Smooth muscle cell (in vitro differentiated cells): ENCODE measurements around the gene PARG. TPM values are rescaled to one million over a fixed set of nuclear protein-coding genes. Genes with fewer than 3 reads are reported as not detected.
"Not testable (repeated sequence)": the region's sequence is repeated elsewhere in the genome, so short reads cannot be mapped to it uniquely, and the experiment has no call there.

ENCODE experiments used
- DNase-seq: peaks from one replicate; lab custom pipeline; 2025; ENCODE audit not compliant: unreplicated experiment; lab: John Stamatoyannopoulos, UW
- H2AFZ ChIP-seq: fragments of 200-600 bp; sonication (generic); 2 replicates; pipeline ENCODE4 v1.6.0; 2016; ENCODE audit warnings: antibody characterized with exemption, low read depth, mild to moderate bottlenecking
- H3F3A ChIP-seq: fragments of 200-600 bp; sonication (generic); 2 replicates; pipeline ENCODE4 v1.6.0; 2017; ENCODE audit warnings: antibody characterized with exemption, low read depth
- H3K27ac ChIP-seq: fragments of 200-600 bp; sonication (generic); 2 replicates; pipeline ENCODE4 v1.5.1; 2016; ENCODE audit warnings: low read depth, mild to moderate bottlenecking
- H3K27me3 ChIP-seq: fragments of 200-600 bp; sonication (generic); 2 replicates; pipeline ENCODE4 v1.6.1; 2016; ENCODE audit warnings: low read depth, mild to moderate bottlenecking
- H3K36me3 ChIP-seq: fragments of 200-600 bp; sonication (generic); 2 replicates; pipeline ENCODE4 v1.5.1; 2016; ENCODE audit warnings: low read depth
- H3K4me1 ChIP-seq: fragments of 200-600 bp; sonication (generic); 2 replicates; pipeline ENCODE4 v1.5.1; 2016; ENCODE audit warnings: low read depth
- H3K4me2 ChIP-seq: fragments of 200-600 bp; sonication (generic); 2 replicates; pipeline ENCODE4 v1.6.0; 2016; ENCODE audit warnings: mild to moderate bottlenecking
- H3K4me3 ChIP-seq: fragments of 200-600 bp; sonication (generic); 2 replicates; pipeline ENCODE4 v1.5.1; 2016; ENCODE audit warnings: mild to moderate bottlenecking
- H3K79me2 ChIP-seq: fragments of 200-600 bp; sonication (generic); 2 replicates; pipeline ENCODE4 v1.6.0; 2016; ENCODE audit warnings: low read depth, mild to moderate bottlenecking
- H3K9ac ChIP-seq: fragments of 200-600 bp; sonication (generic); 2 replicates; pipeline ENCODE4 v1.6.0; 2016; ENCODE audit warnings: low read depth
- H3K9me3 ChIP-seq: fragments of 200-600 bp; sonication (generic); replicated peaks from 2 replicates; pipeline ENCODE4 v1.5.1; 2016; ENCODE audit warnings: low read depth
- H4K20me1 ChIP-seq: fragments of 200-600 bp; sonication (generic); 2 replicates; pipeline ENCODE4 v1.6.0; 2016; ENCODE audit warnings: low read depth
- WGBS: methylation state at CpG from one replicate; pipeline ENCODE4 v1.1.7; 2016; ENCODE audit warnings: low lambda C conversion rate; 5-methylcytosine and 5-hydroxymethylcytosine counted together
- polyA plus RNA-seq: library from polyadenylated mRNA; unstranded; fragments of >200 nt; fragmentation: Nextera tagmentation; extraction: Ambion mirVana; gene quantifications from 2 replicates; pipeline ENCODE4 v1.2.1, GENCODE V29; 2016
- total RNA-seq: library from RNA; depleted of rRNA; stranded (reverse); fragments of >200 nt; gene quantifications from 2 replicates; pipeline ENCODE4 v1.2.3, GENCODE V29; 2014

The PARG gene
- total and polyA plus RNA-seq, 2 experiments from 2014 or later, result 11.8 to 25.4 TPM

DNA sequence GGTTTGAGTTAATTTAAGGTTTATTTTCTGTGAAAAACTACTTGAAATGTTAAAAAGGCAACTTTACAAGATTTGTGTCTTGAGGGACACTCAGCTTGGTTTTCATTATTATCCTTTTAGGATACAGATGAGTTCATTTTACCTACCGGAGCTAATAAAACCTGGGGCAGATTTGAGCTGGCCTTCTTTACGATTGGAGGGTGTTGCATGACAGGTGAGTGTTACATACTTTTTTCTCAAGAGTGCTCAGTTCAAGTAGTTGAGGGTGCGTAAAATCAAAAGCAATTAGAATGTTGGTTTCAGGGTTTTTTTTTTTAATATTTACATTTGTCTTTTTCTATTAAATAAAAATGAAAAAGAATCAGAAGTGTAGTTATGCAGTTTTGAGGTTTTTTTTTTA lies 10.2 kb upstream of the PARG start:
- not testable (repeated sequence) for H3F3A ChIP-seq, H3K27me3 ChIP-seq, DNase-seq, H3K4me2 ChIP-seq, H4K20me1 ChIP-seq, H2AFZ ChIP-seq, H3K4me3 ChIP-seq, H3K4me1 ChIP-seq, H3K36me3 ChIP-seq, H3K9ac ChIP-seq, H3K27ac ChIP-seq, H3K9me3 ChIP-seq
- peaks cover 12% of the 10 kb centered on the region for H3K79me2 ChIP-seq
- WGBS, result 100% methylated on average over 3 of the region's 3 CpGs

DNA sequence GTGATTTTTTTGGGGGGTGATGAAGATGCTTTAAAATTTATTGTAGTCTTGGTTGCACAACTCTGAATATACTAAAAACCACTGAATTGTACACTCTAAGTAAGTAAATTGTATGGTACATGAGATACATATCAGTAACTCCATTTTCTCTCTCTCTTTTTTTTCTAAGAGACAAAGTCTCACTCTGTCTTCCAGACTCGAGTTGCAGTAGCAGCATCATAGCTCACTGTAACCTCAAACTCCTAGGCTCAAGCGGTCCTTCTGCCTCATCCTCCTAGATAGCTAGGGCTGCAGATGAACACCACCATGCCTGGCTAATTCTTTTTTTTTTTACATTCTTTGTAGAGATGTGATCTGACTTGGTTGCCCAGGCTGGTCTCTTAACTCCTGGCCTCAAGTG lies 6.9 kb upstream of the PARG start:
- not testable (repeated sequence) for DNase-seq, H3K4me3 ChIP-seq, H3K36me3 ChIP-seq, H3K27ac ChIP-seq, H3F3A ChIP-seq, H3K9ac ChIP-seq, H3K9me3 ChIP-seq, H4K20me1 ChIP-seq, H3K4me2 ChIP-seq, H3K4me1 ChIP-seq, H3K27me3 ChIP-seq, H2AFZ ChIP-seq
- 98% methylated on average over 2 of the region's 2 CpGs for WGBS
- H3K79me2 ChIP-seq, result peaks cover 31% of the 10 kb centered on the region

DNA sequence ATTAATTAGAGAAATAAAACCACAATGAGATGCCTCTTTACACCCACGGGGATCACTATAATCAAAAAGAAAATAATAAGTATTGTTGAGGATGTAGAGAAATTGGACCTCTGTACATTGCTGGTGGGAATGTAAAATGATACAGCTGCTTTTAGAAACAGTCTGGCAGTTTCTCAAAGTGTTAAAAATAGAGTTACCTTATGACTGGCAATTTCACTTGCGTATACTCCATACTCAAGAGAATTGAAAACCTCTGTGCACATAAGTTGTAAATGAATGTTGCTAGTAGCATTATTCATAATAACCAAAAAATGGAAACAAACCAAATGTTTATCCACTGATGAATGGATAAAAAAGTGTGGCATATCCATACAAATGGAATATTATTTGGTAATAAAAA lies 6.3 kb upstream of the PARG start:
- not testable (repeated sequence) for H4K20me1 ChIP-seq, H3K27me3 ChIP-seq, H3K9ac ChIP-seq, H2AFZ ChIP-seq, H3K9me3 ChIP-seq, H3K4me1 ChIP-seq, H3K4me3 ChIP-seq, H3F3A ChIP-seq, H3K27ac ChIP-seq, DNase-seq, H3K4me2 ChIP-seq, H3K36me3 ChIP-seq
- peaks cover 36% of the 10 kb centered on the region for H3K79me2 ChIP-seq
- 90% methylated on average over 1 of the region's 2 CpGs for WGBS

DNA sequence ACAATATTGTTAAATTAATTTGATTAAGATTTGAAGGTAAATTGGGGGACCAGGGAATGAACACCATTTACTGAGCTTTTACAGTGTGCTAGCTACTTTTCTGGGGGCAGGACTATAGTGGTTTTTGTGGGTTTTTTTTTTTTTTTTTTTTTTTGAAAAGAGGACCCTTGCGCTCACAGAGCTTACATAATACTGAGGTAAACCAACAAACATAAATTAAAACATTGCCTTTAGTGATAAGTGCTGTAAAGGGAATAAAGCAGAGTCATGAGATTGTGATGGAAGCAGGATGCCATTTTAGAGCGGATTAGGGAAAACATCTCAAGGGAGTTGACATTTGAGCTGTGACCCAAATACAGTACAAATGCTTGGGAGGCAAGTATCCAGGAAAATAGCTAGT lies 1.8 kb upstream of the PARG start:
- not testable (repeated sequence) for H2AFZ ChIP-seq, H3F3A ChIP-seq, H4K20me1 ChIP-seq, H3K36me3 ChIP-seq, H3K9me3 ChIP-seq, H3K4me3 ChIP-seq, H3K9ac ChIP-seq, H3K27me3 ChIP-seq, DNase-seq, H3K4me1 ChIP-seq, H3K27ac ChIP-seq, H3K4me2 ChIP-seq
- 97% methylated on average over 2 of the region's 2 CpGs for WGBS
- peaks cover 63% of the 10 kb centered on the region for H3K79me2 ChIP-seq

DNA sequence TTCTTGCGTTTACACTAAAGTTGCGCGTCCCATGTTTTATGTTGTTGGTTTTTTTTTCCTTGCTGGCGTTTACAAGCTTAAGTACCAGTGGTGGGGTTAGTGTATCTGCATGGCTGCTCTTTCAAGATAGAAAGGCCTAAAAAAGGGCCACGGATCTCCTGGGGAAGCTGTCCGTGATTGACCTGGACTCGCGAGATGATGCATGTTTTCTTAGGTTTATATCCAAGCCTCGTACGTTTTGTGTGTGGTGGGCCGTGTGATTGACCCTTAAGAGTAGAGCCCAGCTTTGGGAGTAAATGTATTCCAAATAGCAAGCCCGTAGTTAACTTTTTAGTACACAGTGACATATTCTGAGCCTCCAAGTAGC lies 495 bp upstream of the PARG start:
- 2% methylated on average over 12 of the region's 12 CpGs for WGBS
- H3K9me3 ChIP-seq, H4K20me1 ChIP-seq, H3F3A ChIP-seq, H3K36me3 ChIP-seq, H3K4me1 ChIP-seq, DNase-seq, H3K27me3 ChIP-seq: not testable (repeated sequence)
- Histone ChIP-seq H3K27ac (peak overlapping the region; percentile 67), H3K4me2 (peak overlapping the region; percentile 90), H2AFZ (peak overlapping the region; percentile 81), H3K79me2 (peaks cover 65% of the 10 kb centered on the region), H3K4me3 (peak overlapping the region; percentile 69), H3K9ac (peak overlapping the region; percentile 87)

DNA sequence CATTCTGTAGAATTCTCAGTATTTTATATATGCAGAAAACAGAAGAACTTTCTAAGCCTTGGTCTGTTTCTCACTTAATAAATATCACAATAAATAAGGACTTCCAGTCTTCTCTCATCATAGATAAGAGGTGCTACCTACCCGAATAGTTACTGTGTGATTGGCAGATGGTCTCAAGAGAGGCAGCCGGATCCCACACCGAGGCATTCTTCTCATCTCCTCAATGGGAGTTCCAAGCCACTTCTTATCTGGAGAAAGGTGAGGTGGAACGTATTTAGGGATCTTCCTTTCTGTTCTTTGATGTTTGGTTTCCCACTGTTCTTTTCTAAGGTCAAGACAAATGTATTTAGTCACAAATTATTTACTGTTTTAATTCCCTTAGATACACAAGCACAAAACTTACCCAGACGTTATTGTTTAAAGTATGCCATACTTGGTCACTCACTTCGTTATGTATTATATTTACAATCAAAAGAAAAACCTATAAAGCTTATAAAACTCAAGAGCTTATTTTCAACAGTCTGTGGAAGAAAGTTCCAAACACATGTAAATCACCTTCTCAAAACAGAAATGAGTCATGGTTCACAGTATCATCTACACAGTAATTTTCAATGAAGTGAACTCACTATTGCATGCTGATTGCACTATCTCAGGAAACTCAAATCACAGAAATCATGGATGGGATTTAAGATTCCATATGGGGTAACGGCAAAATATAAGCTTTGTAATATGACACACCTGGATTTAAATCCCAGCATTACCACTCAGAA lies 9.7 kb downstream of the PARG start:
- H3F3A ChIP-seq, H3K4me1 ChIP-seq, H3K36me3 ChIP-seq, H3K4me2 ChIP-seq, H3K9me3 ChIP-seq, H2AFZ ChIP-seq, H4K20me1 ChIP-seq, H3K79me2 ChIP-seq, H3K27me3 ChIP-seq, DNase-seq, H3K4me3 ChIP-seq, H3K9ac ChIP-seq: not testable (repeated sequence)
- H3K27ac ChIP-seq, result peak overlapping the region; percentile 42
- 70% methylated on average over 7 of the region's 7 CpGs for WGBS

DNA sequence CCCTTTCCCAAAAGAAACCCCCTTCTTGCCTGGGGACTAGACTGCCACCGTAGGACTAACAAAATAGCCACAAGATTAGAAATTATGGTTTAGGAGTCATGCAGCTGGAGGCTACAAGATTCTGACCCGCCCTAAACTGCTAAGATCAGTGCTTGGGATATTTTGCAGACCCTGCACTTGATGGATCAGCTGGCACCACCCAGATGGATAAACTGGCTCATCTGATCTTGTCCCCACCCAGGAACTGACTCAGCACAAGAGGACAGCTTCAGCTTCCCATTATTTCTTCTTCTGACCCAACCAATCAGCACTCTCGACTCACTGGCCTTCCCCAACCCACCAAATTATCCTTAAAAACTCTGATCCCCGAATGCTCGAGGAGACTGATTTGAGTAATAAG lies 10.6 kb downstream of the PARG start:
- WGBS, result 46% methylated on average over 4 of the region's 5 CpGs
- H3K9ac ChIP-seq, H2AFZ ChIP-seq, H3K27ac ChIP-seq, H3K27me3 ChIP-seq, H3K4me3 ChIP-seq, H3K79me2 ChIP-seq, H4K20me1 ChIP-seq, DNase-seq, H3F3A ChIP-seq, H3K4me2 ChIP-seq, H3K9me3 ChIP-seq, H3K36me3 ChIP-seq, H3K4me1 ChIP-seq: not testable (repeated sequence)

DNA sequence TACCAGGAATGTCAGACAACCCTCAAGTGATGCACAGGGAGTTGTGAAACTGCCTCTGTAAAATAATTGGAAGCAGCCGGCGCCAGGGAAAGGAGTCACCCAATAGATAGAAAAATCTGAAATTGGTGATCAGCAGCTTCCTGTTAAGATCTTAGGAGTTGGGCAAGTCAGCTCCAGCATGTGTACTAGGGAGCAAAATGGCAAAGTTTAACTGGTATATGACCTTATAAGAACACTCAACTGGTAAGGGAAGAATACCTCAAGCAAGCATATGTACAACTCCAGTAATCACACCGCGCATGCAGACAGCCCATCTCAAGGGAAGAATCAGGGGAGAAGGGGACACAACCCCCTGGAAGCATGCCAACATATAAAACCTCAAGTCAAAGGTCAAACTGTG lies 18.3 kb downstream of the PARG start:
- not testable (repeated sequence) for DNase-seq, H3F3A ChIP-seq, H3K79me2 ChIP-seq, H3K9me3 ChIP-seq, H3K36me3 ChIP-seq, H3K4me2 ChIP-seq, H3K27me3 ChIP-seq, H2AFZ ChIP-seq, H3K4me1 ChIP-seq, H4K20me1 ChIP-seq, H3K9ac ChIP-seq, H3K27ac ChIP-seq, H3K4me3 ChIP-seq
- WGBS, result 87% methylated on average over 4 of the region's 4 CpGs

DNA sequence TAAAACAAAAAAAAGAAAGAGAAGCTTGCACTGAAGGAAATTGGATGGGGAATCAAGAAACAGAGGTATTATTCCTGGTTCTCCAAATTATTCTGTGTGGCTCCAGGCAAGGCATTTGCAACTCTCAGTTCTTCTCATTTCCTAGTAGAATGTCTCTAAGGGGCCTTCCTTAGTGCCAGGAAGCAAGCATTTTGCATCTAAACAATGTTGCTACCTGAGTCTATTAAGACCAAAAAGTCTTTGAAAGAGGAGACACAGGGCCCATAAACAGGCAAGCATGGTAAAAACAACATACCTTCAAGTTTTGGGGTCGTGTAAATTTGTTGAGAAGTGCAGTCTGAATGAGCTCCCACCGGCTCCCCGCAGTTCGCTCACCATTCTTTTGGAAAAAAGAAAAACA lies 19.8 kb downstream of the PARG start:
- 70% methylated on average over 4 of the region's 4 CpGs for WGBS

More for the DNA sequence above, 19.8 kb downstream of the PARG start:
- H3K79me2 ChIP-seq, H3K9ac ChIP-seq, H3K36me3 ChIP-seq, H3K4me3 ChIP-seq, H4K20me1 ChIP-seq, H2AFZ ChIP-seq, H3K4me1 ChIP-seq, H3K27ac ChIP-seq, H3K9me3 ChIP-seq, H3K27me3 ChIP-seq, H3K4me2 ChIP-seq, DNase-seq, H3F3A ChIP-seq: not testable (repeated sequence)
